Sigmoid colon (tissue), 7 donors: ENCODE measurements around the gene SGCE. TPM values are rescaled to one million over a fixed set of nuclear protein-coding genes. Genes with fewer than 3 reads are reported as not detected.

ENCODE experiments used
- DNase-seq: peaks from one replicate; pipeline ENCODE4 v3.0.0-alpha.2; 2019
- H3K27ac ChIP-seq, 4 donors: fragments of 200-600 bp; sonication (generic); one replicate each; pipeline ENCODE4 v1.5.1; 2016 to 2019; ENCODE audit warnings: mild to moderate bottlenecking in 1 of 4
- H3K27me3 ChIP-seq, 3 donors: fragments of 200-600 bp; sonication (generic); one replicate each; pipeline ENCODE4 v1.5.1; 2019; ENCODE audit warnings: mild to moderate bottlenecking in 1 of 3
- H3K36me3 ChIP-seq, 4 donors: fragments of 200-600 bp; sonication (generic); one replicate each; pipeline ENCODE4 v1.5.1; 2016 to 2019
- H3K4me1 ChIP-seq, 4 donors: fragments of 200-600 bp; sonication (generic); one replicate each; pipeline ENCODE4 v1.5.1; 2017 to 2019
- H3K4me3 ChIP-seq, 4 donors: fragments of 200-600 bp; sonication (generic); one replicate each; pipeline ENCODE4 v1.5.1; 2017 to 2019; ENCODE audit warnings: mild to moderate bottlenecking in 2 of 4, moderate library complexity in 1 of 4
- H3K9me3 ChIP-seq, 4 donors: fragments of 200-600 bp in 3 of 4; sonication (generic) in 3 of 4; one replicate each; pipeline versions ENCODE4 v1.5.1 to v1.6.1; 2013 to 2019
- EP300 ChIP-seq, 4 donors: sonication (generic); formaldehyde crosslinking; IDR thresholded peaks; one replicate each; pipeline ENCODE4 v1.6.1; 2017; ENCODE audit warnings: antibody characterized with exemption in 4 of 4
- POLR2A ChIP-seq, 2 donors: fragments of 450-650 bp; IDR thresholded peaks; one replicate each; pipeline ENCODE4 v1.6.1; 2016; ENCODE audit warnings: antibody characterized with exemption in 2 of 2, mild to moderate bottlenecking in 2 of 2, moderate library complexity in 2 of 2
- POLR2AphosphoS5 ChIP-seq, 4 donors: sonication (generic); formaldehyde crosslinking; IDR thresholded peaks; one replicate each; pipeline ENCODE4 v1.6.1; 2017; ENCODE audit warnings: antibody characterized with exemption in 4 of 4
- WGBS, 2 donors: extraction: QIAGEN DNeasy Blood & Tissue Kit; methylation state at CpG; one replicate each; pipeline ENCODE4 v1.1.7; 2013; 5-methylcytosine and 5-hydroxymethylcytosine counted together
- intact Hi-C: fragments of 100-400 bp; cut with DNase I; formaldehyde crosslinking; loops from one replicate; pipeline ENCODE4 v1.15.1; 2023
- polyA plus RNA-seq, 3 donors: library from polyadenylated mRNA; stranded (reverse); fragments of 200-250 nt; gene quantifications; one replicate each; pipeline ENCODE4 v1.2.3, GENCODE V29; 2013
- total RNA-seq, 4 donors: library from RNA; depleted of rRNA; stranded (reverse); fragments of >200 nt; gene quantifications; one replicate each; pipeline ENCODE4 v1.1.0, GENCODE V29; 2016
- TF ChIP-seq, protein P1 (sequence below), 4 experiments: fragments of 450-650 bp in 3 of 4; fragments of 200-600 bp in 1 of 4; IDR thresholded peaks; one replicate each; pipeline ENCODE4 v1.5.1; 2016 to 2019; ENCODE audit warnings: antibody characterized with exemption in 4 of 4, mild to moderate bottlenecking in 3 of 4, moderate library complexity in 2 of 4
- donor health status: healthy with polysubstance abuse.
- donor health status: Bipolar disorder and iron deficiency.
- donor health status: healthy.

The SGCE gene
- total and polyA plus RNA-seq, 7 donors, result 2.8 to 244 (median 135) TPM

DNA sequence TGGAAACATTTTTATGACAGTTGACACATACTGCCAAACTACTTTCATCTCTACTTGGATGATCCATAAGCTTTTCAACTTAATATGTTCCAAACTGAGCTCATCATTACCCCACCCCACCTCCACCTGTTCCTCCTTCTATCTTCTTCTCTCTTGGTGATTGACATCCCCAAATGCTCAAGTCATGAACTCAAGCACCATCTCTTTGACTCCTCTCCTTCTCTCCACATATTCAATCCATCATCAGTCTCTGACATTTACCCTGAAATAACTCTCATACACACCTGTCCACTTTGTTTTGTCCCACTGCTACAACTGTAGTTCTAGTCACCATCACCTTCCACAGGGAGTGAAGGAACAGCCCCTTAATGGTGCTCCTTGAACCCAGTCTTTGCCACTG, 43.3 kb downstream of the SGCE start:
- intact Hi-C loops, result no loop called here
- H3K27me3 ChIP-seq, result no peaks in the 10 kb centered on the region
- H3K36me3 ChIP-seq, result peaks cover 0 to 24% (median 2%) of the 10 kb centered on the region in 4 donors
- no peak for DNase-seq
- no peak overlapping the region for H3K4me3 ChIP-seq
- TF ChIP-seq POLR2A (IDR thresholded peaks at IDR 0.05) (no peak), EP300 (IDR thresholded peaks at IDR 0.05) (no peak), POLR2AphosphoS5 (IDR thresholded peaks at IDR 0.05) (no peak)
- TF ChIP-seq, protein P1, sequence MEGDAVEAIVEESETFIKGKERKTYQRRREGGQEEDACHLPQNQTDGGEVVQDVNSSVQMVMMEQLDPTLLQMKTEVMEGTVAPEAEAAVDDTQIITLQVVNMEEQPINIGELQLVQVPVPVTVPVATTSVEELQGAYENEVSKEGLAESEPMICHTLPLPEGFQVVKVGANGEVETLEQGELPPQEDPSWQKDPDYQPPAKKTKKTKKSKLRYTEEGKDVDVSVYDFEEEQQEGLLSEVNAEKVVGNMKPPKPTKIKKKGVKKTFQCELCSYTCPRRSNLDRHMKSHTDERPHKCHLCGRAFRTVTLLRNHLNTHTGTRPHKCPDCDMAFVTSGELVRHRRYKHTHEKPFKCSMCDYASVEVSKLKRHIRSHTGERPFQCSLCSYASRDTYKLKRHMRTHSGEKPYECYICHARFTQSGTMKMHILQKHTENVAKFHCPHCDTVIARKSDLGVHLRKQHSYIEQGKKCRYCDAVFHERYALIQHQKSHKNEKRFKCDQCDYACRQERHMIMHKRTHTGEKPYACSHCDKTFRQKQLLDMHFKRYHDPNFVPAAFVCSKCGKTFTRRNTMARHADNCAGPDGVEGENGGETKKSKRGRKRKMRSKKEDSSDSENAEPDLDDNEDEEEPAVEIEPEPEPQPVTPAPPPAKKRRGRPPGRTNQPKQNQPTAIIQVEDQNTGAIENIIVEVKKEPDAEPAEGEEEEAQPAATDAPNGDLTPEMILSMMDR (IDR thresholded peaks at IDR 0.05), result no peak
- no peak overlapping the region for H3K27ac ChIP-seq
- no peaks in the 10 kb centered on the region for H3K4me1 ChIP-seq
- H3K9me3 ChIP-seq, result no peaks in the 10 kb centered on the region

DNA sequence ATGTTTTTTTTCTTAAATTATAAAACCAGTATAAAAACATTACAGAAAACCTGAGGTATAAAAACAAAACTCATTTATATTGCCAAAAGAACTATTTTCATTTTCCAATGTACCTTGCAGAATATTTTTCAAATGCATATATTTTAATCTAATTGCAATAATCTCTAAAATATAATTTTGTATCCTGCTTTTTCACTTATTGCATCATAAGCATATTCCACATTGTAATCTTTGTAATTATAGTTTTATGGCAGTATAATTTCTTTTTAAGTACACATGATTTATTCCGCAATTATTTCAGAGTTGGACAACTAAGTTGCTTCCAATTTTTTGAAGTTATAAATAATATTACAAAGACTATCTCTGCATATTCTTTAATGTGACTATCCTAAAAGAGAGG, 43.7 kb downstream of the SGCE start:
- no peak for DNase-seq
- Histone ChIP-seq H3K27me3 (no peaks in the 10 kb centered on the region), H3K27ac (no peak overlapping the region), H3K4me3 (no peak overlapping the region), H3K36me3 (peaks cover 0 to 20% (median 2%) of the 10 kb centered on the region in 4 donors), H3K4me1 (no peaks in the 10 kb centered on the region), H3K9me3 (no peaks in the 10 kb centered on the region)
- TF ChIP-seq POLR2A (IDR thresholded peaks at IDR 0.05) (no peak), POLR2AphosphoS5 (IDR thresholded peaks at IDR 0.05) (no peak), EP300 (IDR thresholded peaks at IDR 0.05) (no peak)
- TF ChIP-seq, protein P1 (IDR thresholded peaks at IDR 0.05), result no peak
- intact Hi-C loops, result no loop called here
- WGBS, 2 donors, result 56 to 89% methylated on average over 1 of the region's 1 CpG

DNA sequence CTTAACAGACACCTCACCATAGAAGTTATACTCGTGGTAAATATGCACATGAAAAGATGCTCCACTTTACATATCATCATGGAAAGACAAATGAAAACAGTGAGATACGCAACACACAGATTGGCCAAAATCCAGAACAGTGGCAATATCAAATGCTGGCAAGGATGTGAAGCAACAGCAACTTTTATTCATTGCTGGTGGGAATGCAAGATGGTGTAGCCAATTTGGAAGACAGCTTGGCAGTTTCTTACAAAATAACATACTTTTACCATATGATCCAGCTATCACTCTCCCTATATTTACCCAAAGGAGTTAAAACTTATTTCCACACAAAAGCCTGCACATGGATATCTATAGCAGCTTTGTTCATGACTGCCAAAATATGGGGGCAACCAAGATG, 46.4 kb downstream of the SGCE start:
- no peak for TF ChIP-seq POLR2A (IDR thresholded peaks at IDR 0.05)
- TF ChIP-seq EP300 (IDR thresholded peaks at IDR 0.05), result no peak
- TF ChIP-seq POLR2AphosphoS5 (IDR thresholded peaks at IDR 0.05), result no peak
- TF ChIP-seq, protein P1 (IDR thresholded peaks at IDR 0.05), result no peak
- Histone ChIP-seq H3K4me1 (no peaks in the 10 kb centered on the region), H3K27ac (no peak overlapping the region), H3K4me3 (no peak overlapping the region), H3K9me3 (no peaks in the 10 kb centered on the region), H3K27me3 (no peaks in the 10 kb centered on the region), H3K36me3 (no peaks in the 10 kb centered on the region)
- DNase-seq, result no peak
- WGBS, 2 donors, result 92 to 95% methylated on average over 2 of the region's 2 CpGs
- intact Hi-C loops, result no loop called here

DNA sequence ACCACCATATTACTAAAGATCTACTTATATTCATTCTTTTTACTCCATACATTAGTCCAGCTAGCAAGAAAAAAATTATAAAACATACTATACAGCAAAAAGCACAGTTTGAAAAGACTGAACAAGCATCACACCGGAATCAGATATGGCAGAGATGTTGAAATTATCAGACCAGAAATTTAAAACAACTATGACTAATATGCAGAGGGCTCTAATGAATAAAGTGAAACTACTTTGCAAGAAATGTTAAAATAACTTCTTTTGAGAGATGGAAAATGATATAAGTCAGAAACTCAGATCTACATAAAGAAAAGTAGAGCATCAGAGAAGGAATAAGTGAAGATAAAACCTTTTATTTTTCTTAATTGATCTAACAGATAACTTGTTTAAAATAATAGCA, 50.9 kb downstream of the SGCE start:
- TF ChIP-seq, protein P1 (IDR thresholded peaks at IDR 0.05), result no peak
- TF ChIP-seq POLR2A (IDR thresholded peaks at IDR 0.05) (no peak), POLR2AphosphoS5 (IDR thresholded peaks at IDR 0.05) (no peak)
- intact Hi-C loops, result no loop called here
- no peaks in the 10 kb centered on the region for H3K27me3 ChIP-seq
- peaks cover 0 to 8% (median 0%) of the 10 kb centered on the region in 4 donors for H3K36me3 ChIP-seq
- no peak overlapping the region for H3K27ac ChIP-seq
- DNase-seq, result no peak
- WGBS, 2 donors, result 92 to 94% methylated on average over 1 of the region's 1 CpG
- no peaks in the 10 kb centered on the region for H3K9me3 ChIP-seq
- H3K4me3 ChIP-seq, result no peak overlapping the region
- H3K4me1 ChIP-seq, result no peaks in the 10 kb centered on the region

DNA sequence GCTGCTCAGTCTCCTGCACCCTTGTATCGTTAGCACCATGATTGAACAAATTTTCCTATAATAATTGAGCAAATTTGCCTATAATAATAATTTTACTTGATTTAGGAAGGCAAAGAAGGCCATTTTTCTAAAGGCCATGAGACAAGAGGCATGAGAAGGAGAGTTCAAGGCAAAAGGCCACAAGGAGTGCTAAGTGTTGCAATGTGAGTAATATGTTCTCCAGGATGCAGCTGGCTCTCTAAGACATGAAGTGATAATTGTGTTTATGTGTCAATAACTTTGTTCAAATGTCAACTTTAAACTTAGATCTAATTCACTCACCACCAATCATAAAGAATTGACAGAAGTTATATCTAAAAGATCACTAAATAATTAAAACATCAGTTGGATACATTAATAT, 53.8 kb downstream of the SGCE start:
- Histone ChIP-seq H3K9me3 (no peaks in the 10 kb centered on the region), H3K27me3 (no peaks in the 10 kb centered on the region), H3K36me3 (peaks cover 0 to 36% (median 3%) of the 10 kb centered on the region in 4 donors), H3K27ac (no peak overlapping the region), H3K4me3 (no peak overlapping the region), H3K4me1 (no peaks in the 10 kb centered on the region)
- TF ChIP-seq, protein P1 (IDR thresholded peaks at IDR 0.05), result no peak
- TF ChIP-seq POLR2A (IDR thresholded peaks at IDR 0.05), result no peak
- no peak for TF ChIP-seq EP300 (IDR thresholded peaks at IDR 0.05)
- TF ChIP-seq POLR2AphosphoS5 (IDR thresholded peaks at IDR 0.05), result no peak
- no peak for DNase-seq
- intact Hi-C loops, result no loop called here
- 90 to 95% methylated on average over 1 of the region's 1 CpG for WGBS, 2 donors
